Ishikawa (cell line): ENCODE data around the gene RIPOR3.

Experiments used
- EGR1 ChIP-seq: IDR thresholded peaks from 2 replicates; pipeline ENCODE4 v1.6.1; 2012
- EP300 ChIP-seq: IDR thresholded peaks from 2 replicates; pipeline ENCODE4 v1.6.1; 2012; ENCODE audit warnings: borderline replicate concordance
- FOXM1 ChIP-seq: IDR thresholded peaks from 2 replicates; pipeline ENCODE4 v1.6.1; 2012; ENCODE audit warnings: low read depth, borderline replicate concordance
- TCF12 ChIP-seq: IDR thresholded peaks from 2 replicates; pipeline ENCODE4 v1.6.1; 2012; ENCODE audit warnings: low read depth
- YY1 ChIP-seq: IDR thresholded peaks from 2 replicates; pipeline ENCODE4 v1.6.1; 2012; ENCODE audit warnings: low read depth
- TF ChIP-seq, protein P1 (sequence below): IDR thresholded peaks from 2 replicates; pipeline ENCODE4 v1.6.1; 2012
- TF ChIP-seq, protein P2 (sequence below): IDR thresholded peaks from 2 replicates; pipeline ENCODE4 v1.6.1; 2012

DNA sequence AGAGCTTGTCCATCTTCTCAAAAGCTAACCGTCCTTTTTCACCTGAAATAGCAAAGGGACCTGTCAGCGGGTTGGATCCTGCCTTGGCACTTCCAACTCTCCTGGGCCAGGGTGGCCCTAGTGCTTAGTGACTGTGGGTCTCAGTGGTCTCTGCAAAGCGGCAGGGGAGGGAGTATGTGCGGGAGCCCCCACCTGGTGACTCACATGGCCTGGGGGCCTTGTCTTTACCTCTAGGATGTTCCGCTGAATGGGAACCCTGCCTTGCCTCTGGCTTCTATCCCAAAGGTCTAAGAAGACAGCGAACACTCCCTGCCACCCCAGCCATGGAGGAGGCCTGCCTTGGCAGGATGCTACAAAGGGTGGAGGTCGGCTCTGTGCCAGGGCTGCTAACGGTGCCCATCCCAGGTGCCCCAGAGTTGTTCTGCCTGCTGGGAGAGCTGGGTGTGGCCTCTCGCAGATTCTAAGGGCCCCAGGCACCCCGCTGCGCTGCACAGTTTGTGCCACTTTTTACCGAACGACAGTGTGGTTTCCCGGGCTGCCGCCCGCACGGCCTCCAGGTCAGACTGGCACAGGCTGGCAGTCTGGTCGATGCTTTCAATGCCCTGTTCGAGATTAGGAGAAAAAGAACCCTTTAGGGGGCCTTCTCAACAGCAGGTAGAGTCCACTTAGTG is 103.9 kb downstream of the RIPOR3 start:
- TF ChIP-seq, protein P1, sequence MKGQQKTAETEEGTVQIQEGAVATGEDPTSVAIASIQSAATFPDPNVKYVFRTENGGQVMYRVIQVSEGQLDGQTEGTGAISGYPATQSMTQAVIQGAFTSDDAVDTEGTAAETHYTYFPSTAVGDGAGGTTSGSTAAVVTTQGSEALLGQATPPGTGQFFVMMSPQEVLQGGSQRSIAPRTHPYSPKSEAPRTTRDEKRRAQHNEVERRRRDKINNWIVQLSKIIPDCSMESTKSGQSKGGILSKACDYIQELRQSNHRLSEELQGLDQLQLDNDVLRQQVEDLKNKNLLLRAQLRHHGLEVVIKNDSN: no peak
- TF ChIP-seq, protein P2, sequence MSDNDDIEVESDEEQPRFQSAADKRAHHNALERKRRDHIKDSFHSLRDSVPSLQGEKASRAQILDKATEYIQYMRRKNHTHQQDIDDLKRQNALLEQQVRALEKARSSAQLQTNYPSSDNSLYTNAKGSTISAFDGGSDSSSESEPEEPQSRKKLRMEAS: no peak
- 0 out of 2 replicates have a peak, but pooled peaks have one; percentile 23 for TF ChIP-seq EP300
- 0 out of 2 replicates have a peak, but pooled peaks have one; percentile 7 for TF ChIP-seq TCF12
- no peak for TF ChIP-seq EGR1
- TF ChIP-seq FOXM1: no peak
- no peak for TF ChIP-seq YY1
